Stomach (tissue), 9 donors: ENCODE results near the gene SAMD1. TPM values are rescaled to one million over a fixed set of nuclear protein-coding genes. Genes with fewer than 3 reads are reported as not detected.
A peak's percentile ranks its signal among the peaks of the same experiment; 100 is the strongest.

Source experiments
- DNase-seq, 2 donors: peaks; one replicate each; pipeline versions ENCODE4 v3.0.0 to v3.0.0-alpha.2; 2013 to 2019
- H3K27ac ChIP-seq, 5 donors: fragments of 200-600 bp in 4 of 5; sonication (generic) in 4 of 5; one replicate each; pipeline ENCODE4 v1.5.1; 2013 to 2019; ENCODE audit warnings: mild to moderate bottlenecking in 1 of 5, moderate library complexity in 1 of 5
- H3K27me3 ChIP-seq, 3 donors: fragments of 200-600 bp; sonication (generic); one replicate each; pipeline ENCODE4 v1.5.1; 2017 to 2019; ENCODE audit warnings: mixed run types in 1 of 3
- H3K36me3 ChIP-seq, 4 donors: fragments of 200-600 bp; sonication (generic); 1 replicate in 3 of 4; 2 replicates in 1 of 4; pipeline ENCODE4 v1.5.1; 2016 to 2019
- H3K4me1 ChIP-seq, 4 donors: fragments of 200-600 bp; sonication (generic); one replicate each; pipeline ENCODE4 v1.5.1; 2016 to 2019
- H3K4me3 ChIP-seq, 4 donors: fragments of 200-600 bp; sonication (generic) in 3 of 4; one replicate each; pipeline ENCODE4 v1.5.1; 2016 to 2019; ENCODE audit warnings: mild to moderate bottlenecking in 1 of 4
- H3K9me3 ChIP-seq, 4 donors: fragments of 200-600 bp; sonication (generic); one replicate each; pipeline ENCODE4 v1.5.1; 2016 to 2019
- CTCF ChIP-seq, 7 experiments: fragments of 450-650 bp in 4 of 7; fragments of 200-600 bp in 3 of 7; sonication (generic) in 3 of 7; IDR thresholded peaks; one replicate each; pipeline ENCODE4 v1.5.1; 2016 to 2019; ENCODE audit warnings: antibody characterized with exemption in 7 of 7, control low read depth in 2 of 7, mild to moderate bottlenecking in 1 of 7
- EP300 ChIP-seq: sonication (generic); formaldehyde crosslinking; IDR thresholded peaks from one replicate; pipeline ENCODE4 v1.6.1; 2017; ENCODE audit warnings: antibody characterized with exemption
- POLR2A ChIP-seq, 4 donors: fragments of 450-650 bp; IDR thresholded peaks; one replicate each; pipeline ENCODE4 v1.6.1; 2016; ENCODE audit warnings: antibody characterized with exemption in 4 of 4, control low read depth in 2 of 4, mild to moderate bottlenecking in 1 of 4, moderate library complexity in 1 of 4
- POLR2AphosphoS5 ChIP-seq, 3 donors: sonication (generic); formaldehyde crosslinking; IDR thresholded peaks; one replicate each; pipeline ENCODE4 v1.6.1; 2016; ENCODE audit warnings: antibody characterized with exemption in 3 of 3
- WGBS, 5 donors: extraction: QIAGEN DNeasy Blood & Tissue Kit in 3 of 5; methylation state at CpG; one replicate each; pipeline versions ENCODE4 v1.1.5 to v1.1.7; 2013 to 2018; 5-methylcytosine and 5-hydroxymethylcytosine counted together
- intact Hi-C: fragments of 100-400 bp; cut with DNase I; formaldehyde crosslinking; loops from one replicate; pipeline ENCODE4 v1.15.1; 2023; ENCODE audit warnings: low total_unique reads
- polyA plus RNA-seq, 3 donors: library from polyadenylated mRNA; stranded (reverse); fragments of 200-250 nt; gene quantifications; one replicate each; pipeline ENCODE4 v1.2.3, GENCODE V29; 2013
- total RNA-seq, 5 donors: library from RNA; depleted of rRNA; stranded (reverse); fragments of >200 nt; gene quantifications; one replicate each; pipeline versions ENCODE4 v1.1.0 to v1.2.3, GENCODE V29; 2014 to 2016
- donor health status: healthy with polysubstance abuse.
- donor health status: Bipolar disorder and iron deficiency.
- donor health status: healthy.

Gene SAMD1
- total and polyA plus RNA-seq, 8 donors, result 4.8 to 228 (median 23.5) TPM

- intact Hi-C loops, result no loop called here
- Histone ChIP-seq H3K36me3 (no peaks in the 10 kb centered on the region), H3K27me3 (no peaks in the 10 kb centered on the region), H3K4me3 (peak overlapping the region; percentile 60 to 83 (median 82)), H3K27ac (peak overlapping the region; percentile 90 to 96 (median 92)), H3K4me1 (peaks cover 21 to 63% (median 40%) of the 10 kb centered on the region in 4 donors), H3K9me3 (no peaks in the 10 kb centered on the region)
- peak; percentile 99 to 100 for DNase-seq
- WGBS, 5 donors, result 0 to 1% (median 0%) methylated on average over 39 to 50 of the region's 50 CpGs
- TF ChIP-seq EP300, result no peak
- TF ChIP-seq CTCF (IDR thresholded peaks at IDR 0.05), result peak in 1 of 7 experiments; percentile 24
- TF ChIP-seq POLR2A (IDR thresholded peaks at IDR 0.05), result peak in 1 of 4 donors; percentile 55
- TF ChIP-seq POLR2AphosphoS5 (IDR thresholded peaks at IDR 0.05), result peak; percentile 76 to 92 (median 90)
Measured at GRCh38 chr19:14080887-14081796, 9.4 kb downstream of the SAMD1 start.

- Histone ChIP-seq H3K4me3 (no peak overlapping the region), H3K4me1 (peaks cover 35 to 65% (median 51%) of the 10 kb centered on the region in 4 donors)
Measured at GRCh38 chr19:14078411-14078810, 12.1 kb downstream of the SAMD1 start.

GRCh38 chr19:14073925-14074838 lies 16.4 kb downstream of the SAMD1 start:
- WGBS, 5 donors, result 1 to 4% (median 2%) methylated on average over 24 to 44 of the region's 44 CpGs
- Histone ChIP-seq H3K4me3 (peak overlapping the region; percentile 61 to 77 (median 75)), H3K27me3 (no peaks in the 10 kb centered on the region), H3K9me3 (no peaks in the 10 kb centered on the region), H3K36me3 (no peaks in the 10 kb centered on the region), H3K4me1 (peaks cover 34 to 54% (median 43%) of the 10 kb centered on the region in 4 donors), H3K27ac (peak overlapping the region; percentile 89 to 99 (median 92))
- intact Hi-C loops, result no loop called here
- DNase-seq, result peak; percentile 66 to 87
- TF ChIP-seq POLR2AphosphoS5 (IDR thresholded peaks at IDR 0.05) (no peak), EP300 (no peak), CTCF (IDR thresholded peaks at IDR 0.05) (no peak), POLR2A (IDR thresholded peaks at IDR 0.05) (no peak)

More at GRCh38 chr19:14078411-14078810, 12.1 kb downstream of the SAMD1 start:
- Histone ChIP-seq H3K27ac (peak overlapping the region in 1 of 5 donors; percentile 43), H3K9me3 (no peaks in the 10 kb centered on the region), H3K27me3 (no peaks in the 10 kb centered on the region), H3K36me3 (no peaks in the 10 kb centered on the region)
- intact Hi-C loops, result no loop called here
- no peak for DNase-seq
- TF ChIP-seq POLR2A (IDR thresholded peaks at IDR 0.05) (no peak), EP300 (no peak), POLR2AphosphoS5 (IDR thresholded peaks at IDR 0.05) (no peak), CTCF (IDR thresholded peaks at IDR 0.05) (no peak)
- WGBS, 5 donors, result 56 to 79% (median 63%) methylated on average over 2 of the region's 2 CpGs
